GM12872 (cell line): ENCODE results near the gene KCNJ10.

Source experiments
- CTCF ChIP-seq: IDR thresholded peaks from 3 replicates; pipeline ENCODE4 v1.5.1; 2011; ENCODE audit warnings: low read depth, mild to moderate bottlenecking, low read length, moderate library complexity; ENCODE audit not compliant: insufficient read depth

KCNJ10 gene

GRCh38 chr1:160069460-160070231 is at the start of gene KCNJ10:
TSS of gene KCNJ10 (minus strand) at chr1:160070160. CDS start at chr1:160042532, 27,628 bp downstream.
- no peak for TF ChIP-seq CTCF

GRCh38 chr1:160118928-160119327 is 49.0 kb upstream of the KCNJ10 start:
- TF ChIP-seq CTCF: no peak

DNA sequence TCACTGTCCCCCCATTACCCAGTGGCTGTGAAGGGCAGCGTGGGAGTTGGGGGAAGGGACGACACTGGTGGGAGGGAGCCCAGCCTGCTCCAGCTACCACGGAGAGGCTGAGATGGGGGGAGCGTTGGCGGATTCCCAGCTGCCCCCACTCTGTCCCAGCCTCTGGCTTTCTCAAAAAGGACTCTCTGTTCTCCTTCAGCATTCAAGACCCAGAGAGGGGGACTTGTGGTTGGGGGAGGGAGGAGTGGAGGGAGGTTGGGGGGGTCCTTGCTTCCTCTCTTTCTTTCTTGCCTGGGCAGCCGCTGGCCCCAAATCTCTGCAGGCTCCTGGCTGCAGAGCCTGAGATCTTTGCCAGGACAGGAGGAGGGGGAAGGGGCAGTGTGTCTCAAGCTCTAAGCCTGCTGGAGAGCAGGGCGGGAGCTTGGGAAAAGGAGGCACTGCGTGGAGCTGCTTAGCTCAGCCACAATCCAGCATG is 47.8 kb upstream of the KCNJ10 start:
- no peak for TF ChIP-seq CTCF

- TF ChIP-seq CTCF: no peak
These were observed 47.3 kb upstream of the KCNJ10 start for GRCh38 chr1:160117300-160117699.

GRCh38 chr1:160116283-160117147 is 46.6 kb upstream of the KCNJ10 start:
- no peak for TF ChIP-seq CTCF

- TF ChIP-seq CTCF: no peak
These were observed 45.8 kb upstream of the KCNJ10 start, which contains the start of gene ATP1A2 for GRCh38 chr1:160115545-160116282. TSS of gene ATP1A2 (plus strand) at chr1:160115759. CDS start at chr1:160115862, 103 bp downstream.
